ENCODE results near the gene DRG1. TPM values are rescaled to one million over a fixed set of nuclear protein-coding genes. Genes with fewer than 3 reads are reported as not detected.

The DRG1 gene
- total RNA-seq, 1 experiment from 2014 or later, result 79.2 TPM

DNA sequence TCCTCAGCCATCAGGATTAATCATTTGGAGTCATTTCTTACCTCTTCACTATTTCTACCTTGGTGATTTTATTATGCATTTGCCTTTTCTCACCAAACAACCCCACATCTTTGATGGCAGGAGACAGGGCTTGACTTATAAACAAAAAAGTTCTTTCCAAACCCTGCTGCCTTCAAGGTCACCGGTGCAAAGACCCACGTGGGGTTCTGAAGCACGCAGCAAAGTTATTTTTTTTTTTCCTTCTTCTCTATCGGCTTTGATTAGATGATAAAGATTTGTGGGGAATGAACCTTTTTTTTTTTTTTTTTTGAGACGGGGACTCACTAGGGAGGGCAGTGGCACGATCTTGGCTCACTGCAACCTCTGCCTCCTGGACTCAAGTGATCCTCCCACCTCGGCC, 44.1 kb downstream of the DRG1 start:
- Mint-ChIP-seq H3K36me3 (peaks cover 39% of the 10 kb centered on the region), H3K27me3 (ENCODE audit: low read depth) (no peaks in the 10 kb centered on the region), H3K4me1 (no peaks in the 10 kb centered on the region), H3K27ac (no peak overlapping the region; the same call in 1 of the 2 replicates), H3K4me3 (no peak overlapping the region), H3K9me3 (no peaks in the 10 kb centered on the region)
- ATAC-seq (no peak), DNase-seq (ENCODE audit: low spot score) (no peak)
- ChIA-PET POLR2A (no interaction called here), CTCF (no interaction called here)
- TF ChIP-seq PRRX2 (CRISPR knock-in tag; IDR thresholded peaks at IDR 0.05) (no peak), SP1 (CRISPR knock-in tag; conservative IDR thresholded peaks at IDR 0.05) (no peak)
- TF ChIP-seq, protein P1, sequence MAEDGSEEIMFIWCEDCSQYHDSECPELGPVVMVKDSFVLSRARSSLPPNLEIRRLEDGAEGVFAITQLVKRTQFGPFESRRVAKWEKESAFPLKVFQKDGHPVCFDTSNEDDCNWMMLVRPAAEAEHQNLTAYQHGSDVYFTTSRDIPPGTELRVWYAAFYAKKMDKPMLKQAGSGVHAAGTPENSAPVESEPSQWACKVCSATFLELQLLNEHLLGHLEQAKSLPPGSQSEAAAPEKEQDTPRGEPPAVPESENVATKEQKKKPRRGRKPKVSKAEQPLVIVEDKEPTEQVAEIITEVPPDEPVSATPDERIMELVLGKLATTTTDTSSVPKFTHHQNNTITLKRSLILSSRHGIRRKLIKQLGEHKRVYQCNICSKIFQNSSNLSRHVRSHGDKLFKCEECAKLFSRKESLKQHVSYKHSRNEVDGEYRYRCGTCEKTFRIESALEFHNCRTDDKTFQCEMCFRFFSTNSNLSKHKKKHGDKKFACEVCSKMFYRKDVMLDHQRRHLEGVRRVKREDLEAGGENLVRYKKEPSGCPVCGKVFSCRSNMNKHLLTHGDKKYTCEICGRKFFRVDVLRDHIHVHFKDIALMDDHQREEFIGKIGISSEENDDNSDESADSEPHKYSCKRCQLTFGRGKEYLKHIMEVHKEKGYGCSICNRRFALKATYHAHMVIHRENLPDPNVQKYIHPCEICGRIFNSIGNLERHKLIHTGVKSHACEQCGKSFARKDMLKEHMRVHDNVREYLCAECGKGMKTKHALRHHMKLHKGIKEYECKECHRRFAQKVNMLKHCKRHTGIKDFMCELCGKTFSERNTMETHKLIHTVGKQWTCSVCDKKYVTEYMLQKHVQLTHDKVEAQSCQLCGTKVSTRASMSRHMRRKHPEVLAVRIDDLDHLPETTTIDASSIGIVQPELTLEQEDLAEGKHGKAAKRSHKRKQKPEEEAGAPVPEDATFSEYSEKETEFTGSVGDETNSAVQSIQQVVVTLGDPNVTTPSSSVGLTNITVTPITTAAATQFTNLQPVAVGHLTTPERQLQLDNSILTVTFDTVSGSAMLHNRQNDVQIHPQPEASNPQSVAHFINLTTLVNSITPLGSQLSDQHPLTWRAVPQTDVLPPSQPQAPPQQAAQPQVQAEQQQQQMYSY (CRISPR knock-in tag; IDR thresholded peaks at IDR 0.05), result no peak

DNA sequence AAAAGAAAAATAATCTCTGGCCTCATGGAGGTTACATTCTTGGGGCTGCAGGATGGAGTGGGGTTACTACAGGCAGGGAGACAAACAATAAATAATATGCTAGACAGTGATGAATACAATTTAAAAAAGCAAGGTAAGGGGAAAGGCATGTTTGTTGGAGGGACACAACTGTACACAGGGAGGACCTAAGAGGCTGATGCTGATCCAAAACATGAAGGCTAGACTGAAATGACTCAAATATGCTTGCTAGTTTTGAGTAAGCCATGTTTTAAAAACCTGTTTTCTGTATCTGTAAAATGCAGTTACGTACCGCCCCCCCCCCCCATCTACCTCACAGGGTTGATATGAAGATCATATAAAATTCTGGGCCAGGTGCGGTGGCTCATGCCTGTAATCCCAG, 46.2 kb downstream of the DRG1 start:
- Mint-ChIP-seq H3K36me3 (peaks cover 24% of the 10 kb centered on the region), H3K4me3 (no peak overlapping the region)

DNA sequence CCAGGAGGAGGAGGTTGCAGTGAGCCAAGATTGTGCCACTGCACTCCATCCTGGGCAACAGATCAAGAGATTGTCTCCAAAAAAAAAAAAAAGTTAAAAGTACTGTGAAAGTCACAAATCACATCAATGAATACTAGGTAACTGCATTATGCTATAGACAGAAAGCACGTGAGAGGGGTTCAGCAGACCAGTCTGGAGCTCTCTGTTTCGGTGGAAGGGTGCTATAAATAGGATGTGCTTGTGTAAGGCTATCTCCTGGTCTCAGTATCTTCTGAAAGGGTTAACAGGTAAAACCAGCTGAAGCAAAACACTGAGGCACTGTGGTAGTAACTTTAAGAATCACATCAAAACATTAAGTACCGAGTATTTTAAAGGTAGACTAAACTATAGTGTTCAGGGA, 46.8 kb downstream of the DRG1 start:
- ChIA-PET CTCF (no interaction called here), POLR2A (no interaction called here)
- DNase-seq (ENCODE audit: low spot score) (no peak), ATAC-seq (no peak)
- H3K36me3 Mint-ChIP-seq, result peaks cover 21% of the 10 kb centered on the region
- no peak overlapping the region for H3K4me3 Mint-ChIP-seq
- H3K9me3 Mint-ChIP-seq, result no peaks in the 10 kb centered on the region
- TF ChIP-seq FOXJ3 (CRISPR knock-in tag; IDR thresholded peaks at IDR 0.05; ENCODE audit: borderline replicate concordance) (no peak), NR3C1 (CRISPR knock-in tag; conservative IDR thresholded peaks at IDR 0.05; ENCODE audit: low read depth) (no peak)
- TF ChIP-seq, protein P2, sequence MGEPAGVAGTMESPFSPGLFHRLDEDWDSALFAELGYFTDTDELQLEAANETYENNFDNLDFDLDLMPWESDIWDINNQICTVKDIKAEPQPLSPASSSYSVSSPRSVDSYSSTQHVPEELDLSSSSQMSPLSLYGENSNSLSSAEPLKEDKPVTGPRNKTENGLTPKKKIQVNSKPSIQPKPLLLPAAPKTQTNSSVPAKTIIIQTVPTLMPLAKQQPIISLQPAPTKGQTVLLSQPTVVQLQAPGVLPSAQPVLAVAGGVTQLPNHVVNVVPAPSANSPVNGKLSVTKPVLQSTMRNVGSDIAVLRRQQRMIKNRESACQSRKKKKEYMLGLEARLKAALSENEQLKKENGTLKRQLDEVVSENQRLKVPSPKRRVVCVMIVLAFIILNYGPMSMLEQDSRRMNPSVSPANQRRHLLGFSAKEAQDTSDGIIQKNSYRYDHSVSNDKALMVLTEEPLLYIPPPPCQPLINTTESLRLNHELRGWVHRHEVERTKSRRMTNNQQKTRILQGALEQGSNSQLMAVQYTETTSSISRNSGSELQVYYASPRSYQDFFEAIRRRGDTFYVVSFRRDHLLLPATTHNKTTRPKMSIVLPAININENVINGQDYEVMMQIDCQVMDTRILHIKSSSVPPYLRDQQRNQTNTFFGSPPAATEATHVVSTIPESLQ (CRISPR knock-in tag; IDR thresholded peaks at IDR 0.05), result no peak
- H3K4me1 Mint-ChIP-seq, result no peaks in the 10 kb centered on the region
- H3K27me3 Mint-ChIP-seq (ENCODE audit: low read depth), result no peaks in the 10 kb centered on the region
- H3K27ac Mint-ChIP-seq, result no peak overlapping the region

More for the DNA sequence above, 46.2 kb downstream of the DRG1 start:
- TF ChIP-seq NR1H2 (CRISPR knock-in tag; IDR thresholded peaks at IDR 0.05), result no peak
- DNase-seq (ENCODE audit: low spot score) (no peak), ATAC-seq (no peak)
- ChIA-PET CTCF (no interaction called here), POLR2A (no interaction called here)
- Mint-ChIP-seq H3K9me3 (no peaks in the 10 kb centered on the region), H3K27me3 (ENCODE audit: low read depth) (no peaks in the 10 kb centered on the region), H3K27ac (no peak overlapping the region), H3K4me1 (no peaks in the 10 kb centered on the region)

DNA sequence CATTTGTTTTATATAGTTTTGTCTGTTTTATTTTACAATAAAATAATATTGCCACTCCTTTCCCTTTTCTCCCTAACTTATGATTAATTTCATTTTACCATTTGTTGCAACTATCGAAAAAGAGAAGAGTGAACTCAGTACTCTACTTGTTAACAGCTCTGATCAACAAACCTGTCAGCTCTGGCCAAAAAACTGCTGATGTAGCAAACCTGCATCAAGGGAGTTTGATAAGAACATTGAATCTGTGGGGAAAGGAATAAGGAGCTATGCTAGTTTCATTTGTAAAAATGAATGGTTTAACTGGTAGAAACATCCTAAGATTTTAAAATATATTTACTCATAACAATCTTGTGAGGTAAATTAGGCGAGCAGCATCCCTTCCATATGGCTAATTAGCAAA, 47.4 kb downstream of the DRG1 start:
- POLR2A ChIA-PET, result no interaction called here
- Mint-ChIP-seq H3K4me1 (no peaks in the 10 kb centered on the region), H3K4me3 (no peak overlapping the region), H3K9me3 (no peaks in the 10 kb centered on the region), H3K27ac (no peak overlapping the region), H3K27me3 (ENCODE audit: low read depth) (no peaks in the 10 kb centered on the region), H3K36me3 (peaks cover 17% of the 10 kb centered on the region)
- CTCF ChIA-PET, result no interaction called here
- DNase-seq (ENCODE audit: low spot score) (no peak), ATAC-seq (no peak)
- TF ChIP-seq, protein P3, sequence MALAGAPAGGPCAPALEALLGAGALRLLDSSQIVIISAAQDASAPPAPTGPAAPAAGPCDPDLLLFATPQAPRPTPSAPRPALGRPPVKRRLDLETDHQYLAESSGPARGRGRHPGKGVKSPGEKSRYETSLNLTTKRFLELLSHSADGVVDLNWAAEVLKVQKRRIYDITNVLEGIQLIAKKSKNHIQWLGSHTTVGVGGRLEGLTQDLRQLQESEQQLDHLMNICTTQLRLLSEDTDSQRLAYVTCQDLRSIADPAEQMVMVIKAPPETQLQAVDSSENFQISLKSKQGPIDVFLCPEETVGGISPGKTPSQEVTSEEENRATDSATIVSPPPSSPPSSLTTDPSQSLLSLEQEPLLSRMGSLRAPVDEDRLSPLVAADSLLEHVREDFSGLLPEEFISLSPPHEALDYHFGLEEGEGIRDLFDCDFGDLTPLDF (CRISPR knock-in tag; IDR thresholded peaks at IDR 0.05), result no peak
- TF ChIP-seq, protein P4, sequence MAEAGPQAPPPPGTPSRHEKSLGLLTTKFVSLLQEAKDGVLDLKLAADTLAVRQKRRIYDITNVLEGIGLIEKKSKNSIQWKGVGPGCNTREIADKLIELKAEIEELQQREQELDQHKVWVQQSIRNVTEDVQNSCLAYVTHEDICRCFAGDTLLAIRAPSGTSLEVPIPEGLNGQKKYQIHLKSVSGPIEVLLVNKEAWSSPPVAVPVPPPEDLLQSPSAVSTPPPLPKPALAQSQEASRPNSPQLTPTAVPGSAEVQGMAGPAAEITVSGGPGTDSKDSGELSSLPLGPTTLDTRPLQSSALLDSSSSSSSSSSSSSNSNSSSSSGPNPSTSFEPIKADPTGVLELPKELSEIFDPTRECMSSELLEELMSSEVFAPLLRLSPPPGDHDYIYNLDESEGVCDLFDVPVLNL (CRISPR knock-in tag; IDR thresholded peaks at IDR 0.05; ENCODE audit: borderline replicate concordance, low read depth), result no peak
